Adrenal gland (tissue), 5 donors: Measurements from ENCODE around the gene SYT8.

Experiments
- POLR2A ChIP-seq, 2 donors: fragments of 450-650 bp; IDR thresholded peaks; one replicate each; pipeline ENCODE4 v1.6.1; 2017; ENCODE audit warnings: antibody characterized with exemption in 2 of 2, mild to moderate bottlenecking in 2 of 2, moderate library complexity in 1 of 2
- TF ChIP-seq, protein P1 (sequence below), 6 experiments: fragments of 450-650 bp in 4 of 6; fragments of 200-600 bp in 2 of 6; sonication (generic) in 1 of 6; IDR thresholded peaks; 1 replicate in 5 of 6; 2 replicates in 1 of 6; pipeline versions ENCODE4 v1.5.1 to v1.8.0; 2016 to 2021; ENCODE audit warnings: antibody characterized with exemption in 6 of 6, mild to moderate bottlenecking in 2 of 6, moderate library complexity in 1 of 6
- donor health status: DM: no; HTN: no; CAD: no.

DNA sequence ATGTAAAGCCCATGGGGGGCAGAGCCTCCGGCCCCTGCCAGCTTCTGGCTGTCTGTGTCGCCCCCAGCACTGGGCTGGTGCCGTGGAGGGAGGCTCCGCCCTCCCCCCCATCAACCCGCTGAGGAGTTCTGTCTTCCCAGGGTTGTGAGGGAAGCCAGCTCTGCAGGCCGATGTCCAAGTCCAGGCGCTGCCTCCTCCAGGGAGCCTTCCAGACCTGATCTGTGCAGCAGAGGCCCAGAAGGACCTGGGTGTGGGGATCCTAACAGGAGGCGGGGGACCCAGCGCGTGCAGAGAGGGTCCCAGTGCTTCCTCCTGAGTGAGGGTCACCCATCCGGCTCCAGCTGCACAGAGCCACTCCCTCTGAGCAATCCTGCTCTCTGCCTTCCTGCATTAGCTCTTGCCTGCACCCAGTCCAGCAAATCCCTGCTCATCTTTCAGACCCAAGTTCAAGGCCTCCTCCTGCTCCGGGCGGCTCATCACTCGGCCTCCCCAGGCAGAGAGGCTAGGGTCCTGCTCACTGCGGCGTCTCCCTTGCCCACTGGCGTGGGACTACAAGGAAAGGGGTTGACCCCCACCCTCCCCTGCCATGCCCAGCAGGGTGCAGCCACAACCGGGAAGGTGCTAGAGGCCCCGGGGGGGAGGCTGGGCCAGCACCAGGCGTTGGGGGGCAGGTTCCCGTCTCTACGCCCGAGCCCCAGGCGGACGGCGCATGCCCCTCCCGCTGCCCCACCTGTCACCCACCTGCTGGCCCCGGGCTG lies 40.5 kb downstream of the SYT8 start:
- TF ChIP-seq, protein P1, sequence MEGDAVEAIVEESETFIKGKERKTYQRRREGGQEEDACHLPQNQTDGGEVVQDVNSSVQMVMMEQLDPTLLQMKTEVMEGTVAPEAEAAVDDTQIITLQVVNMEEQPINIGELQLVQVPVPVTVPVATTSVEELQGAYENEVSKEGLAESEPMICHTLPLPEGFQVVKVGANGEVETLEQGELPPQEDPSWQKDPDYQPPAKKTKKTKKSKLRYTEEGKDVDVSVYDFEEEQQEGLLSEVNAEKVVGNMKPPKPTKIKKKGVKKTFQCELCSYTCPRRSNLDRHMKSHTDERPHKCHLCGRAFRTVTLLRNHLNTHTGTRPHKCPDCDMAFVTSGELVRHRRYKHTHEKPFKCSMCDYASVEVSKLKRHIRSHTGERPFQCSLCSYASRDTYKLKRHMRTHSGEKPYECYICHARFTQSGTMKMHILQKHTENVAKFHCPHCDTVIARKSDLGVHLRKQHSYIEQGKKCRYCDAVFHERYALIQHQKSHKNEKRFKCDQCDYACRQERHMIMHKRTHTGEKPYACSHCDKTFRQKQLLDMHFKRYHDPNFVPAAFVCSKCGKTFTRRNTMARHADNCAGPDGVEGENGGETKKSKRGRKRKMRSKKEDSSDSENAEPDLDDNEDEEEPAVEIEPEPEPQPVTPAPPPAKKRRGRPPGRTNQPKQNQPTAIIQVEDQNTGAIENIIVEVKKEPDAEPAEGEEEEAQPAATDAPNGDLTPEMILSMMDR (IDR thresholded peaks at IDR 0.05), result no peak
- TF ChIP-seq POLR2A (IDR thresholded peaks at IDR 0.05), result no peak
